Measurements from ENCODE around the gene RPS18. TPM values are rescaled to one million over a fixed set of nuclear protein-coding genes. Genes with fewer than 3 reads are reported as not detected.

The RPS18 gene
- total and polyA plus RNA-seq, 2 of the 13 experiments (the other 11 are each of a cell fraction or from before 2014, with no cell fraction given) = 3,896 to 5,806 TPM

- no peak for ATAC-seq
- in situ Hi-C loops (cut with HindIII; ENCODE audit: extremely low pct_ligation_motif_present, low pct_unique_long_range_greater_than_20kb) (no loop called here), intact Hi-C loops (cut with micrococcal nuclease; ENCODE audit: unreplicated experiment) (loop anchor here (5.0 kb wide), 1 partner anchor 39 kb away; the partner anchor contains the start of gene TAPBP)
- WGBS (ENCODE audit: low lambda C conversion rate) = 32% methylated on average over 11 of the region's 11 CpGs
- POLR2A ChIA-PET = interaction anchor here (0.6 to 3.9 kb wide), 10 partner anchors 9 to 75 kb away, joined by 3 to 94 read pairs (median 21); partner anchors contain the start of genes PFDN6, TAPBP, WDR46 and ZBTB22
- Histone ChIP-seq H3K9ac (ENCODE audit: insufficient read depth, low read depth, low read length) (peak overlapping the region; percentile 95), H3K4me1 (ENCODE audit: insufficient read depth, low read length) (peaks cover 48% of the 10 kb centered on the region), H3K79me2 (ENCODE audit: insufficient read depth, low read length) (peaks cover 46% of the 10 kb centered on the region), H2AFZ (ENCODE audit: low read length) (no peak overlapping the region), H3K27ac (ENCODE audit: extremely low read length, insufficient read depth, low read length) (peak overlapping the region; percentile 95), H3K27me3 (ENCODE audit: control insufficient read depth in 1 of 2, insufficient read depth in 2 of 2, low read length in 2 of 2) (no peaks in the 10 kb centered on the region; a peak in 1 of 5 replicates), H3K9me3 (ENCODE audit: low read length) (no peaks in the 10 kb centered on the region), H3K4me3 (replicated peaks in 1 of 3; ENCODE audit: insufficient read depth in 1 of 3, low read depth in 2 of 3, low read length in 3 of 3) (peak overlapping the region; percentile 75 to 89 (median 80)), H4K20me1 (ENCODE audit: insufficient read depth, low read length) (peaks cover 33% of the 10 kb centered on the region), H3K4me2 (ENCODE audit: low read depth, low read length) (peak overlapping the region; percentile 89), H3K36me3 (replicated peaks in 1 of 2; ENCODE audit: control insufficient read depth in 1 of 2, insufficient read depth in 2 of 2, low read length in 2 of 2) (peaks cover 20 to 47% of the 10 kb centered on the region in 2 experiments)
- TF ChIP-seq PAF1 (CRISPR knock-in tag; IDR thresholded peaks at IDR 0.05) = 0 out of 2 replicates have a peak, but pooled peaks have one; percentile 9
- peak; percentile 23 for TF ChIP-seq RBM22 (optimal IDR thresholded peaks at IDR 0.05; ENCODE audit: low read length)
- TF ChIP-seq SIN3A (IDR thresholded peaks at IDR 0.05; ENCODE audit: borderline replicate concordance, low read depth, low read length) = 0 out of 2 replicates have a peak, but pooled peaks have one; percentile 26
- peak; percentile 23; the same call in 1 of the 2 replicates for TF ChIP-seq KAT8 (CRISPR knock-in tag; IDR thresholded peaks at IDR 0.05)
- TF ChIP-seq MIER2 (CRISPR knock-in tag; IDR thresholded peaks at IDR 0.05) = no peak
- 0 out of 2 replicates have a peak, but pooled peaks have one; percentile 32 for TF ChIP-seq POGK (CRISPR knock-in tag; conservative IDR thresholded peaks at IDR 0.05)
- TF ChIP-seq SP4 (CRISPR knock-in tag; IDR thresholded peaks at IDR 0.05) = no peak
- TF ChIP-seq ZFP37 (CRISPR knock-in tag; IDR thresholded peaks at IDR 0.05; ENCODE audit: borderline replicate concordance) = no peak
- 0 out of 2 replicates have a peak, but pooled peaks have one; percentile 4 for TF ChIP-seq TGIF2 (CRISPR knock-in tag; IDR thresholded peaks at IDR 0.05)
- TF ChIP-seq LRRFIP1 (CRISPR knock-in tag; conservative IDR thresholded peaks at IDR 0.05) = no peak
- TF ChIP-seq THAP7 (CRISPR knock-in tag; IDR thresholded peaks at IDR 0.05) = no peak
- TF ChIP-seq SSRP1 (CRISPR knock-in tag; IDR thresholded peaks at IDR 0.05) = peak; percentile 54; the same call in 1 of the 2 replicates
- TF ChIP-seq POLR2AphosphoS5 (IDR thresholded peaks at IDR 0.05; ENCODE audit: low read depth, low read length) = peak; percentile 21; the same call in 1 of the 2 replicates
- no peak for TF ChIP-seq PLRG1 (conservative IDR thresholded peaks at IDR 0.05)
- peak; percentile 16; the same call in 1 of the 2 replicates for TF ChIP-seq RBFOX2 (IDR thresholded peaks at IDR 0.05; ENCODE audit: low read depth, low read length)
- TF ChIP-seq MAX (IDR thresholded peaks at IDR 0.05) = 0 out of 2 replicates have a peak, but pooled peaks have one; percentile 5
- CTCF ChIA-PET (ENCODE audit: low intra/inter-chr PET ratio, low total read pairs) = no interaction called here
- no TSS peak for BruUV-seq (replicated peaks)
- no peak for DNase-seq (ENCODE audit: low spot score)
- no peak for FAIRE-seq
Measured at GRCh38 chr6:33273129-33273923, 1.5 kb downstream of the RPS18 start.

Measured in HepG2 (cell line).